Lower leg skin (tissue), 4 donors: ENCODE results near the gene MYO3A. TPM values are rescaled to one million over a fixed set of nuclear protein-coding genes. Genes with fewer than 3 reads are reported as not detected.
"Not testable (repeated sequence)": the region's sequence is repeated elsewhere in the genome, so short reads cannot be mapped to it uniquely, and the experiment has no call there.

ENCODE experiments used
- DNase-seq, 2 donors: peaks; one replicate each; pipeline ENCODE4 v3.0.0-alpha.2; 2019; ENCODE audit warnings: low spot score in 2 of 2
- H3K4me3 ChIP-seq: fragments of 200-600 bp; sonication (generic); 2 replicates; pipeline ENCODE4 v1.5.1; 2017; ENCODE audit warnings: mild to moderate bottlenecking, low read depth; ENCODE audit not compliant: poor library complexity, severe bottlenecking
- CTCF ChIP-seq, 3 donors: fragments of 450-650 bp; IDR thresholded peaks; one replicate each; pipeline ENCODE4 v1.5.1; 2016; ENCODE audit warnings: antibody characterized with exemption in 3 of 3, mild to moderate bottlenecking in 3 of 3, moderate library complexity in 2 of 3
- POLR2A ChIP-seq, 2 donors: fragments of 450-650 bp; IDR thresholded peaks; one replicate each; pipeline ENCODE4 v1.6.1; 2016 to 2017; ENCODE audit warnings: antibody characterized with exemption in 2 of 2, mild to moderate bottlenecking in 1 of 2, moderate library complexity in 1 of 2
- WGBS, 2 donors: methylation state at CpG; one replicate each; pipeline ENCODE4 v1.1.5; 2018; 5-methylcytosine and 5-hydroxymethylcytosine counted together
- intact Hi-C: fragments of 100-400 bp; cut with DNase I; formaldehyde crosslinking; loops from one replicate; pipeline ENCODE4 v1.15.0; 2023; ENCODE audit warnings: low total_unique reads
- total RNA-seq, 4 donors: library from RNA; depleted of rRNA; stranded (reverse); fragments of >200 nt; gene quantifications; one replicate each; pipeline ENCODE4 v1.1.0, GENCODE V29; 2016

MYO3A gene
- total RNA-seq, 4 donors from 2014 or later = 2.0 to 7.6 (median 3.1) TPM

DNA sequence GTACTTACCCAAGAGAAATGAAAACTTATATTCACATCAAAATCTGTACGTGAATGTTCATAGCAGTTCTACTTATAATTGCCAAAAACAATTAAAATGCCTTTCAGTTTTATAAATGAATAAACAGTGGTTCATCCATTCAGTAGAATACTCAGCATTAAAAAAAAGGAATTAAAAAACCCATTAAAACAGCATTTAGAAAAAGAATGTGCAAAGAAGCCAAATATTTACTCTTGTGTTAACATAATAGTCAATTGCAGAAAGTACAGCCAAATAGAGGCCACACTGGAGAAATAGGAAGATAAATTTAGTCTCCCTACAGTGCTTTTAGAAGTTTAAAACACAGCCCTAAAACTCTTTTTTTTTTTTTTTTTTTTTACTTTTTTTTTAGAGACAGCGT is 54.6 kb downstream of the MYO3A start:
- no peak for DNase-seq
- intact Hi-C loops = no loop called here
- TF ChIP-seq POLR2A (IDR thresholded peaks at IDR 0.05) = no peak
- WGBS, 2 donors = 80 to 85% methylated on average over 2 of the region's 2 CpGs
- no peak overlapping the region for H3K4me3 ChIP-seq

DNA sequence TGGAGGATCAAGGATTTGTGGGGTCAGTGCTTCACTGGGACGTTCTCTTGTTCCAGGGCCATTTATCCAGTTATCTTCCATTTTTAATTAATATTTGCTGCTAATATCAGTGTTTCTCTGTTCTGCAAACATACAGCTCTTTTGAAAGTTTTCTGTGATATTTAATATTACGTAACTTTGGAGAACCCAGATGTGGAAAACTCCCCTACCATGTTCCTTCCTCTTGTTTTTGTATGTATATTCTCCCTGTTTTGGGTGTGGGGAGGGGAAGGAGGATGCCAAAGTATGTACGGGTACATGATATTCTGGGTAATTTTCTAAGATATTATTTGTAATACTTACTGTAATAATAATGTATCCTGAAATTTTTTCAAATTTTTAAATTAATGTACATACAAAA is 55.9 kb downstream of the MYO3A start:
- 87 to 90% methylated on average over 3 of the region's 3 CpGs for WGBS, 2 donors
- H3K4me3 ChIP-seq = no peak overlapping the region
- no peak for DNase-seq
- intact Hi-C loops = no loop called here
- no peak for TF ChIP-seq POLR2A (IDR thresholded peaks at IDR 0.05)
- no peak for TF ChIP-seq CTCF (IDR thresholded peaks at IDR 0.05)

DNA sequence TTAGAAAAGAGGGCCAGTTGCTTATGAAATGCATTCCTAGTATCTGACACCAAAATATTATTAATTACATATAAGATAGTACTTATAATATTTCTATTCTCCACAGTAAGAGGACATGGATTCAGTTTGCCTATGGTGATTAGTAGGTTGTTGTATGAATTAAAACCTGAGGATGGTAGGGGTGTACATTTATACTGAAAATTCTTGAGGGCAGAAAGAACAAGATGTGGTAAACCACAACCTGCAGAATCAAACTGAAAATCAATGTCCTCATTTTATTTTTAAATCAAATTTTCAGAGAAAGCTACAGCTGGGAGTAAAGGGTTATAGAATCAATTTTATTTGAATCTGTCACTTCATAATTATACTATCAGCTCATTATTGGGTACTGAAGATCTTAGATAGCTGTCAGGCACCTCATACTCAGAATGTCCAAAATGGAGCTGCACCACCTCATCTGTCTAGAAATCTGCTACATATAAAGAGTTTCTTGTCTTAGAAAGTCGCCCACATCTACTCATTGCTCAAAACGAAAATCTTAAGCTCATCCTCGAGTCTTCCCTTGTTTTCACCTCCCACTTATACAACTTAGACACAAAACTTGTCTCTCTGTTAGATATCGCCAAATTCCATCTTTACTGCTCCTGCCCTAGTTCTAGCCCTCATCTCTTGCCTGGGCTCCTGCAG is 65.4 kb downstream of the MYO3A start:
- no peak overlapping the region for H3K4me3 ChIP-seq
- no peak for TF ChIP-seq CTCF (IDR thresholded peaks at IDR 0.05)
- no peak for TF ChIP-seq POLR2A (IDR thresholded peaks at IDR 0.05)
- WGBS, 2 donors = 78 to 80% methylated on average over 4 of the region's 4 CpGs
- intact Hi-C loops = no loop called here
- DNase-seq = no peak

DNA sequence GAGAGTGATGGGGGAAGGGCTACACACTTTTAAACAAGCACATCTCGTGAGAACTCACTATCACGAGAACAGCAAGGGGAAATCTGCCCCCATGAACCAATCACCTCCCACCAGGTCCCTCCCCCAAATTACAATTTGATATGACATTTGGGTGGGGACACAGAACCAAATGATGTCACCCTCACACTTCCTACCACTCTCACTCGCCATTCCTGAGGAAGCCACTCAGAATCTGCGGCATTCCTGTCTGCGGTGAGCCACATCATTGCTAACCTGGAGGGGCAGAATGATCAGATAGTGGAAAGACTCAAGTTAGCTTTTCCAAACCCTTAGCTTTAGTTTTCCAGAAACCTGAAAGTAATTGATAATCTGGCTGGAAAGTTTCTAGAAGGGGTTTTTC is 66.9 kb downstream of the MYO3A start:
- no peak for TF ChIP-seq CTCF (IDR thresholded peaks at IDR 0.05)
- TF ChIP-seq POLR2A (IDR thresholded peaks at IDR 0.05) = no peak
- intact Hi-C loops = no loop called here
- WGBS, 2 donors = 90 to 92% methylated on average over 5 of the region's 5 CpGs
- H3K4me3 ChIP-seq = no peak overlapping the region
- no peak for DNase-seq

GRCh38 chr10:26002466-26002865 is 68.4 kb downstream of the MYO3A start:
- not testable (repeated sequence) for DNase-seq, H3K4me3 ChIP-seq
- 88 to 90% methylated on average over 7 of the region's 7 CpGs for WGBS, 2 donors

GRCh38 chr10:26015092-26015491 is 81.1 kb downstream of the MYO3A start:
- no peak for TF ChIP-seq POLR2A (IDR thresholded peaks at IDR 0.05)
- TF ChIP-seq CTCF (IDR thresholded peaks at IDR 0.05) = no peak
- WGBS, 2 donors = 64 to 72% methylated on average over 1 of the region's 1 CpG
- intact Hi-C loops = no loop called here
- no peak overlapping the region for H3K4me3 ChIP-seq
- no peak for DNase-seq

More at GRCh38 chr10:26002466-26002865, 68.4 kb downstream of the MYO3A start:
- intact Hi-C loops = not testable (repeated sequence)

GRCh38 chr10:26022831-26023230 is 88.8 kb downstream of the MYO3A start:
- intact Hi-C loops = no loop called here
- H3K4me3 ChIP-seq = no peak overlapping the region
- TF ChIP-seq POLR2A (IDR thresholded peaks at IDR 0.05) (no peak), CTCF (IDR thresholded peaks at IDR 0.05) (no peak)
- no peak for DNase-seq
